A549 (cell line): ENCODE data around the gene LAGE3. TPM values are rescaled to one million over a fixed set of nuclear protein-coding genes. Genes with fewer than 3 reads are reported as not detected.

Source experiments
- ATAC-seq, 2 experiments: fragments of 200-7000 bp in 1 of 2; fragments of >200 bp in 1 of 2; cut with Nextera tagmentation in 1 of 2; cut with Tn5 transposase in 1 of 2; 3 replicates each; pipeline versions ENCODE4 v1.8.0 to v1.9.1; 2018 to 2020; ENCODE audit warnings: mild to moderate bottlenecking in 1 of 2, moderate library complexity in 1 of 2
- CTCF ChIA-PET: fragments of 300-600 bp; sonication (Branson Sonifier 250); formaldehyde crosslinking; extraction: SDS; loops from one replicate; lab custom pipeline; 2021; ENCODE audit warnings: antibody characterized with exemption, inconsistent platforms; lab: Yijun Ruan, JAX
- POLR2A ChIA-PET: fragments of 350-600 bp; formaldehyde crosslinking; extraction: SDS; loops from one replicate; lab custom pipeline; 2021; ENCODE audit warnings: antibody characterized with exemption, inconsistent platforms; lab: Yijun Ruan, JAX
- DNase-seq, 2 experiments: peaks; one replicate each; pipeline versions ENCODE4 v3.0.0 to v3.0.0-alpha.2; 2011 to 2016; ENCODE audit warnings: low read depth in 1 of 2, low spot score in 1 of 2
- FAIRE-seq: peaks from 2 replicates; lab custom pipeline; 2011; peaks lifted over from hg19 to GRCh38; lab: Jason Lieb, UNC
- H3K27ac ChIP-seq, 2 experiments: fragments of >200 bp; sonication (Bioruptor Twin); formaldehyde crosslinking; 3 replicates each; pipeline ENCODE4 v1.5.1; 2016 to 2017
- H3K4me1 ChIP-seq: fragments of >200 bp; sonication (Bioruptor Twin); formaldehyde crosslinking; 3 replicates; pipeline ENCODE4 v1.6.1; 2016
- H3K4me2 ChIP-seq: fragments of >200 bp; sonication (Bioruptor Twin); formaldehyde crosslinking; 3 replicates; pipeline ENCODE4 v1.6.1; 2016
- H3K4me3 ChIP-seq: fragments of >200 bp; sonication (Bioruptor Twin); formaldehyde crosslinking; 3 replicates; pipeline ENCODE4 v1.5.1; 2016
- H3K9me3 ChIP-seq: fragments of >200 bp; sonication (Bioruptor Twin); formaldehyde crosslinking; 3 replicates; pipeline ENCODE4 v1.6.1; 2016
- CEBPB ChIP-seq, 2 experiments: fragments of >200 bp in 1 of 2; sonication (Bioruptor Twin) in 1 of 2; formaldehyde crosslinking in 1 of 2; IDR thresholded peaks; 2 replicates each; pipeline ENCODE4 v1.6.1; 2012 to 2016
- CHD4 ChIP-seq: fragments of 200-600 bp; sonication (generic); IDR thresholded peaks from 2 replicates; pipeline ENCODE4 v1.6.1; 2016; ENCODE audit warnings: antibody characterized with exemption, mild to moderate bottlenecking, borderline replicate concordance
- CTCF ChIP-seq: fragments of >200 bp; sonication (Bioruptor Twin); formaldehyde crosslinking; IDR thresholded peaks from 3 replicates; pipeline ENCODE4 v1.5.1; 2016
- GATA3 ChIP-seq: IDR thresholded peaks from 2 replicates; pipeline ENCODE4 v1.6.1; 2012; ENCODE audit warnings: borderline replicate concordance
- HEYL ChIP-seq: fragments of 250-450 bp; sonication (Bioruptor Pico); IDR thresholded peaks from 2 replicates; pipeline ENCODE4 v1.8.0; 2021; ENCODE audit warnings: mild to moderate bottlenecking, moderate library complexity
- MAFK ChIP-seq: fragments of 450-650 bp; IDR thresholded peaks from 2 replicates; pipeline ENCODE4 v1.6.1; 2014; ENCODE audit not compliant: partially characterized antibody
- MAX ChIP-seq: IDR thresholded peaks from 2 replicates; pipeline ENCODE4 v1.6.1; 2012
- MAZ ChIP-seq: fragments of 150-350 bp; IDR thresholded peaks from 2 replicates; pipeline ENCODE4 v1.6.1; 2014; ENCODE audit warnings: antibody characterized with exemption, low read depth, low read length, borderline replicate concordance
- POLR2A ChIP-seq: IDR thresholded peaks from 2 replicates; pipeline ENCODE4 v1.6.1; 2012; ENCODE audit warnings: mild to moderate bottlenecking, low read length
- POLR2AphosphoS2 ChIP-seq: conservative IDR thresholded peaks from 2 replicates; pipeline ENCODE4 v1.6.1; 2012; ENCODE audit warnings: low read length, improper control_type of control experiment, inconsistent platforms
- SREBF2 ChIP-seq: fragments of 450-650 bp; IDR thresholded peaks from 2 replicates; pipeline ENCODE4 v1.6.1; 2014; ENCODE audit warnings: mild to moderate bottlenecking, moderate library complexity
- USF2 ChIP-seq: fragments of 450-650 bp; IDR thresholded peaks from 2 replicates; pipeline ENCODE4 v1.6.1; 2014; ENCODE audit warnings: antibody characterized with exemption
- ZC3H11A ChIP-seq: fragments of 450-650 bp; IDR thresholded peaks from 2 replicates; pipeline ENCODE4 v1.6.1; 2014; ENCODE audit warnings: antibody characterized with exemption, mild to moderate bottlenecking
- WGBS: methylation state at CpG from one replicate; pipeline ENCODE4 v1.1.6; 2017; ENCODE audit errors: missing lambda C conversion rate; 5-methylcytosine and 5-hydroxymethylcytosine counted together
- polyA plus RNA-seq, 4 experiments: library from polyadenylated mRNA; depleted of rRNA in 3 of 4; stranded (reverse); fragments of >200 nt; fragmentation: RNase III in 1 of 4; extraction: RNeasy Plus Mini Kit Qiagen cat#74134 plus additional on column Dnase treatment in 1 of 4; gene quantifications; 2 replicates in 3 of 4; 3 replicates in 1 of 4; pipeline ENCODE4 v1.2.3, GENCODE V29; 2011 to 2017
- TF ChIP-seq, protein P1 (sequence below): IDR thresholded peaks from 2 replicates; pipeline ENCODE4 v1.6.1; 2012; ENCODE audit warnings: low read depth, borderline replicate concordance
- TF ChIP-seq, protein P2 (sequence below): IDR thresholded peaks from 2 replicates; pipeline ENCODE4 v1.6.1; 2012

LAGE3 gene
- polyA plus RNA-seq, 2 of the 4 experiments (the other 2 are of a cell fraction): 20.6 to 49.7 TPM

DNA sequence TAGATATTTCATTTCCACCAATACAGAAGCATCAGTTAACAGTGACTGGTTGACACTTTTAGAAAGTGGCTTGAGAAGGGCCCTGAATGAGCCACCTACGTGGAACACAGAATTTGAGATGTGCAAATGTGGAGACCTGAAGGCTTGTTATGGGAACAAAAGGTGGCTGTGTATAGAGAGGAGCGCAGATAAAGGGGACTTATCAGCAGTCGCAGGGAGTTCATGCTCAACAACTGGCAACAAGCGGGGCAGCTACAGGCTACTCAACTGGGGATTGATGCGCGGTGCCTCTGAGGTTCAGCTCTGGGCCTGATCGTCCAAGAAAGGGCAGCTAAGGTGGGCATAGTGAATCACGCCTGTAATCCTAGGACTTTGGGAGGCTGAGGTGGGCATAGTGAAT, 40.3 kb upstream of the LAGE3 start:
- no peak overlapping the region for H3K4me3 ChIP-seq
- TF ChIP-seq, protein P1, sequence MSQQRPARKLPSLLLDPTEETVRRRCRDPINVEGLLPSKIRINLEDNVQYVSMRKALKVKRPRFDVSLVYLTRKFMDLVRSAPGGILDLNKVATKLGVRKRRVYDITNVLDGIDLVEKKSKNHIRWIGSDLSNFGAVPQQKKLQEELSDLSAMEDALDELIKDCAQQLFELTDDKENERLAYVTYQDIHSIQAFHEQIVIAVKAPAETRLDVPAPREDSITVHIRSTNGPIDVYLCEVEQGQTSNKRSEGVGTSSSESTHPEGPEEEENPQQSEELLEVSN: no peak
- TF ChIP-seq HEYL (CRISPR knock-in tag): no peak
- 0 out of 2 replicates have a peak, but pooled peaks have one; percentile 39 for TF ChIP-seq POLR2AphosphoS2
- no peak for TF ChIP-seq USF2
- no peak for TF ChIP-seq MAZ
- no peak overlapping the region for H3K27ac ChIP-seq
- H3K9me3 ChIP-seq: no peaks in the 10 kb centered on the region
- POLR2A ChIA-PET: interaction anchor here (0.5 kb wide), 1 partner anchor 105 kb away, joined by 3 read pairs; no protein-coding TSS in a partner anchor
- ATAC-seq (no peak), DNase-seq (no peak), FAIRE-seq (no peak)
- peaks cover 10% of the 10 kb centered on the region; the same call in 2 of the 3 replicates for H3K4me1 ChIP-seq
- no peak overlapping the region for H3K4me2 ChIP-seq
- WGBS: 93% methylated on average over 8 of the region's 8 CpGs
- CTCF ChIA-PET: no interaction called here

DNA sequence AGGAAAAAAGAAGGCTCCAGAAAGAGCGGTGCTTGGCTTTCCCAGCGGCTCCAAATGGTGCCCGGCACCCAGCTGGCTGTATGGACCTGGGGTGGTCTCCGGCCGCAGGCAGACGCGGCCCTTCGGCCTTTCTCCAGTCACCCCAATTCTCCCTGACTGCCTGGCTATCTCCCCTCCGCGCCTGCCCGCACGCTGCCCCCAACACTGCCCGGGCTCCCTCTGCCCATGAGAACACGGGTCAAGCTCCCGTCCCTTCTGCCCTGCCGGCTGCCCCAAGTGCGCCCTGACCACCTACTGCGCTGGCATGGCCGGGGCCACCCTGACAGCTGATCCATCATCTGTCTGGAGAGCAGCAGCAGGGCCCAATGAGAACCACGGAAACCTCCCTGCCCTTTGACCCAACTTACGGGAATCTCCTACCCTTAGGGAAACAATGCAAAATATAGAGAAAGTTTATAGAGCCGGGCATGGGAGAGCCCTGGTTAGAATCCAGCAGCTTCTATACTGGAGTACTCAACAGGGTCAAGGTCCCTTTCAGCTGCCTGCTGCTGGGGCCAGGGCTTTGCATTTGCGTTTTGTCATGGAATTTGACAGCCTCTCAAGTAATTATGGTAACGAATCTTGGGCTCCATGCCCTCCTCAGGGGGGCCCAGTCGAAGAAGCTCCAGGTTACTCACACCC, 38.2 kb upstream of the LAGE3 start:
- peaks cover 10% of the 10 kb centered on the region; the same call in 2 of the 3 replicates for H3K4me1 ChIP-seq
- ATAC-seq (no peak), FAIRE-seq (no peak), DNase-seq (no peak)
- TF ChIP-seq POLR2A: no peak
- no peak for TF ChIP-seq USF2
- no peak for TF ChIP-seq MAFK
- no peak for TF ChIP-seq GATA3
- TF ChIP-seq, protein P1: no peak
- no peak for TF ChIP-seq CTCF
- TF ChIP-seq MAZ: no peak
- TF ChIP-seq, protein P2, sequence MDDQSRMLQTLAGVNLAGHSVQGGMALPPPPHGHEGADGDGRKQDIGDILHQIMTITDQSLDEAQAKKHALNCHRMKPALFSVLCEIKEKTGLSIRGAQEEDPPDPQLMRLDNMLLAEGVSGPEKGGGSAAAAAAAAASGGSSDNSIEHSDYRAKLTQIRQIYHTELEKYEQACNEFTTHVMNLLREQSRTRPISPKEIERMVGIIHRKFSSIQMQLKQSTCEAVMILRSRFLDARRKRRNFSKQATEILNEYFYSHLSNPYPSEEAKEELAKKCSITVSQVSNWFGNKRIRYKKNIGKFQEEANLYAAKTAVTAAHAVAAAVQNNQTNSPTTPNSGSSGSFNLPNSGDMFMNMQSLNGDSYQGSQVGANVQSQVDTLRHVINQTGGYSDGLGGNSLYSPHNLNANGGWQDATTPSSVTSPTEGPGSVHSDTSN: no peak
- no peak for TF ChIP-seq SREBF2
- TF ChIP-seq ZC3H11A: no peak
- TF ChIP-seq MAX: no peak
- WGBS: 91% methylated on average over 20 of the region's 25 CpGs
- ChIA-PET POLR2A (interaction anchor here (1.3 kb wide), 1 partner anchor 27 kb away, joined by 3 read pairs; the partner anchor contains the start of gene SLC10A3), CTCF (interaction anchor here (1.7 to 2.4 kb wide), 2 partner anchors 9 to 144 kb away, joined by 3 to 8 read pairs; no protein-coding TSS in a partner anchor)
- no peak overlapping the region for H3K4me3 ChIP-seq
- peak overlapping the region; percentile 79 for H3K4me2 ChIP-seq
- H3K9me3 ChIP-seq: no peaks in the 10 kb centered on the region
- H3K27ac ChIP-seq: peak overlapping the region in 1 of 2 experiments; percentile 86; a peak in 2 of 6 replicates

DNA sequence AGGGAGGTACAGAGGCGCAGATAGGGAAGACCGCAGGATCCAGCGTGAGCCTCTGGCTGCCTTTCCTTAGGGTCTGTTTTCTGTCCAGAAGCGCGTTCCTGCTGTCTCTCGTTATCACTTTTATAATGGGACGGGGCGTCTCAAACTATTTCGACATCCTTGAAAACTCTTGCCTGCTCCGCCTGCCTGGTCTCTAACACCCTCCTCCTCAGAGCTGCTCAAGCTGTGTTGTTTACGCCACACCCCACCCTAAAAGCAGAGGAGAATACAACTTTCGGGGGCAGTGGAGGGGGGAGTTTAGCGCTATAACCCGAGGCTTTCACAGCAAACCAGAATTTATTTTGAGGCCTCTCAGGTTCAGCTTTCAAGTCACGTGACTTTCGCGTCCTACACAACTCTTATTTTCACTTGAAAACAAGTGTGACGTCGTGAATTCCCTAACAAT, 37.6 kb upstream of the LAGE3 start:
- FAIRE-seq (no peak), DNase-seq (no peak), ATAC-seq (peak; percentile 14)
- Histone ChIP-seq H3K4me1 (peaks cover 10% of the 10 kb centered on the region; the same call in 2 of the 3 replicates), H3K9me3 (no peaks in the 10 kb centered on the region), H3K4me3 (peak overlapping the region; percentile 41), H3K4me2 (peak overlapping the region; percentile 79), H3K27ac (peak overlapping the region; percentile 70 to 86)
- ChIA-PET CTCF (interaction anchor here (1.7 to 2.4 kb wide), 2 partner anchors 10 to 143 kb away, joined by 3 to 8 read pairs; no protein-coding TSS in a partner anchor), POLR2A (interaction anchor here (0.6 to 1.3 kb wide), 6 partner anchors 9 to 143 kb away, joined by 3 to 6 read pairs (median 4); partner anchors contain the start of gene SLC10A3)
- WGBS: 49% methylated on average over 19 of the region's 19 CpGs
- TF ChIP-seq CHD4: no peak
- no peak for TF ChIP-seq CEBPB (IDR thresholded peaks at IDR 0.05)
- TF ChIP-seq, protein P1: no peak
